ENCODE measurements around the gene ADCY2.

Gene ADCY2

GRCh38 chr5:7795306-7795705 is 399.4 kb downstream of the ADCY2 start:
- Histone ChIP-seq H3K27ac (ENCODE audit: insufficient read depth, low read length, poor library complexity, severe bottlenecking) (no peak overlapping the region), H3K4me3 (ENCODE audit: insufficient read depth, low read depth, low read length, poor library complexity, severe bottlenecking) (no peak overlapping the region), H3K4me1 (ENCODE audit: control insufficient read depth, insufficient read depth, low read length, poor library complexity, severe bottlenecking) (no peaks in the 10 kb centered on the region), H3K36me3 (ENCODE audit: control insufficient read depth, insufficient read depth, low read length) (no peaks in the 10 kb centered on the region), H3K27me3 (replicated peaks; ENCODE audit: control insufficient read depth, insufficient read depth, low read length, poor library complexity, severe bottlenecking) (no peaks in the 10 kb centered on the region), H3K9me3 (ENCODE audit: control insufficient read depth, low read length) (no peaks in the 10 kb centered on the region)
- no peak for DNase-seq

- Histone ChIP-seq H3K4me3 (ENCODE audit: insufficient read depth, low read depth, low read length, poor library complexity, severe bottlenecking) (no peak overlapping the region), H3K9me3 (ENCODE audit: control insufficient read depth, low read length) (no peaks in the 10 kb centered on the region), H3K4me1 (ENCODE audit: control insufficient read depth, insufficient read depth, low read length, poor library complexity, severe bottlenecking) (no peaks in the 10 kb centered on the region), H3K36me3 (ENCODE audit: control insufficient read depth, insufficient read depth, low read length) (no peaks in the 10 kb centered on the region), H3K27me3 (replicated peaks; ENCODE audit: control insufficient read depth, insufficient read depth, low read length, poor library complexity, severe bottlenecking) (no peaks in the 10 kb centered on the region), H3K27ac (ENCODE audit: insufficient read depth, low read length, poor library complexity, severe bottlenecking) (no peak overlapping the region)
- no peak for DNase-seq
Observed at GRCh38 chr5:7801891-7802614, 406.1 kb downstream of the ADCY2 start.

- Histone ChIP-seq H3K9me3 (ENCODE audit: control insufficient read depth, low read length) (no peaks in the 10 kb centered on the region), H3K27ac (ENCODE audit: insufficient read depth, low read length, poor library complexity, severe bottlenecking) (no peak overlapping the region), H3K4me1 (ENCODE audit: control insufficient read depth, insufficient read depth, low read length, poor library complexity, severe bottlenecking) (no peaks in the 10 kb centered on the region), H3K27me3 (replicated peaks; ENCODE audit: control insufficient read depth, insufficient read depth, low read length, poor library complexity, severe bottlenecking) (no peaks in the 10 kb centered on the region), H3K36me3 (ENCODE audit: control insufficient read depth, insufficient read depth, low read length) (no peaks in the 10 kb centered on the region), H3K4me3 (ENCODE audit: insufficient read depth, low read depth, low read length, poor library complexity, severe bottlenecking) (no peak overlapping the region)
- DNase-seq: no peak
Observed at GRCh38 chr5:7802855-7803254, 406.9 kb downstream of the ADCY2 start.

GRCh38 chr5:7803937-7804336 is 408.0 kb downstream of the ADCY2 start:
- Histone ChIP-seq H3K4me3 (ENCODE audit: insufficient read depth, low read depth, low read length, poor library complexity, severe bottlenecking) (no peak overlapping the region), H3K27me3 (replicated peaks; ENCODE audit: control insufficient read depth, insufficient read depth, low read length, poor library complexity, severe bottlenecking) (no peaks in the 10 kb centered on the region), H3K36me3 (ENCODE audit: control insufficient read depth, insufficient read depth, low read length) (no peaks in the 10 kb centered on the region), H3K4me1 (ENCODE audit: control insufficient read depth, insufficient read depth, low read length, poor library complexity, severe bottlenecking) (no peaks in the 10 kb centered on the region), H3K27ac (ENCODE audit: insufficient read depth, low read length, poor library complexity, severe bottlenecking) (no peak overlapping the region), H3K9me3 (ENCODE audit: control insufficient read depth, low read length) (no peaks in the 10 kb centered on the region)
- DNase-seq: no peak

GRCh38 chr5:7805379-7805778 is 409.4 kb downstream of the ADCY2 start:
- Histone ChIP-seq H3K27me3 (replicated peaks; ENCODE audit: control insufficient read depth, insufficient read depth, low read length, poor library complexity, severe bottlenecking) (no peaks in the 10 kb centered on the region), H3K4me1 (ENCODE audit: control insufficient read depth, insufficient read depth, low read length, poor library complexity, severe bottlenecking) (no peaks in the 10 kb centered on the region), H3K4me3 (ENCODE audit: insufficient read depth, low read depth, low read length, poor library complexity, severe bottlenecking) (no peak overlapping the region), H3K36me3 (ENCODE audit: control insufficient read depth, insufficient read depth, low read length) (no peaks in the 10 kb centered on the region), H3K9me3 (ENCODE audit: control insufficient read depth, low read length) (no peaks in the 10 kb centered on the region), H3K27ac (ENCODE audit: insufficient read depth, low read length, poor library complexity, severe bottlenecking) (no peak overlapping the region)
- DNase-seq: no peak

- Histone ChIP-seq H3K36me3 (ENCODE audit: control insufficient read depth, insufficient read depth, low read length) (no peaks in the 10 kb centered on the region), H3K27me3 (replicated peaks; ENCODE audit: control insufficient read depth, insufficient read depth, low read length, poor library complexity, severe bottlenecking) (no peaks in the 10 kb centered on the region), H3K4me3 (ENCODE audit: insufficient read depth, low read depth, low read length, poor library complexity, severe bottlenecking) (no peak overlapping the region), H3K9me3 (ENCODE audit: control insufficient read depth, low read length) (no peaks in the 10 kb centered on the region), H3K27ac (ENCODE audit: insufficient read depth, low read length, poor library complexity, severe bottlenecking) (no peak overlapping the region), H3K4me1 (ENCODE audit: control insufficient read depth, insufficient read depth, low read length, poor library complexity, severe bottlenecking) (no peaks in the 10 kb centered on the region)
- DNase-seq: no peak
Observed at GRCh38 chr5:7808998-7809397, 413.1 kb downstream of the ADCY2 start.

GRCh38 chr5:7811715-7812114 is 415.8 kb downstream of the ADCY2 start:
- Histone ChIP-seq H3K9me3 (ENCODE audit: control insufficient read depth, low read length) (no peaks in the 10 kb centered on the region), H3K4me1 (ENCODE audit: control insufficient read depth, insufficient read depth, low read length, poor library complexity, severe bottlenecking) (no peaks in the 10 kb centered on the region), H3K27me3 (replicated peaks; ENCODE audit: control insufficient read depth, insufficient read depth, low read length, poor library complexity, severe bottlenecking) (no peaks in the 10 kb centered on the region), H3K27ac (ENCODE audit: insufficient read depth, low read length, poor library complexity, severe bottlenecking) (no peak overlapping the region), H3K36me3 (ENCODE audit: control insufficient read depth, insufficient read depth, low read length) (no peaks in the 10 kb centered on the region), H3K4me3 (ENCODE audit: insufficient read depth, low read depth, low read length, poor library complexity, severe bottlenecking) (no peak overlapping the region)
- DNase-seq: no peak

- no peak for DNase-seq
- no peaks in the 10 kb centered on the region for H3K27me3 ChIP-seq (replicated peaks; ENCODE audit: control insufficient read depth, insufficient read depth, low read length, poor library complexity, severe bottlenecking)
- no peaks in the 10 kb centered on the region for H3K36me3 ChIP-seq (ENCODE audit: control insufficient read depth, insufficient read depth, low read length)
- H3K4me3 ChIP-seq (ENCODE audit: insufficient read depth, low read depth, low read length, poor library complexity, severe bottlenecking): no peak overlapping the region
- no peak overlapping the region for H3K27ac ChIP-seq (ENCODE audit: insufficient read depth, low read length, poor library complexity, severe bottlenecking)
- no peaks in the 10 kb centered on the region for H3K9me3 ChIP-seq (ENCODE audit: control insufficient read depth, low read length)
- no peaks in the 10 kb centered on the region for H3K4me1 ChIP-seq (ENCODE audit: control insufficient read depth, insufficient read depth, low read length, poor library complexity, severe bottlenecking)
Observed at GRCh38 chr5:7813007-7813406, 417.1 kb downstream of the ADCY2 start.

- Histone ChIP-seq H3K36me3 (ENCODE audit: control insufficient read depth, insufficient read depth, low read length) (no peaks in the 10 kb centered on the region), H3K9me3 (ENCODE audit: control insufficient read depth, low read length) (no peaks in the 10 kb centered on the region), H3K4me3 (ENCODE audit: insufficient read depth, low read depth, low read length, poor library complexity, severe bottlenecking) (no peak overlapping the region), H3K27ac (ENCODE audit: insufficient read depth, low read length, poor library complexity, severe bottlenecking) (no peak overlapping the region), H3K4me1 (ENCODE audit: control insufficient read depth, insufficient read depth, low read length, poor library complexity, severe bottlenecking) (no peaks in the 10 kb centered on the region), H3K27me3 (replicated peaks; ENCODE audit: control insufficient read depth, insufficient read depth, low read length, poor library complexity, severe bottlenecking) (no peaks in the 10 kb centered on the region)
- DNase-seq: no peak
Observed at GRCh38 chr5:7813576-7813975, 417.6 kb downstream of the ADCY2 start.

GRCh38 chr5:7814816-7815215 is 418.9 kb downstream of the ADCY2 start:
- Histone ChIP-seq H3K36me3 (ENCODE audit: control insufficient read depth, insufficient read depth, low read length) (no peaks in the 10 kb centered on the region), H3K4me3 (ENCODE audit: insufficient read depth, low read depth, low read length, poor library complexity, severe bottlenecking) (no peak overlapping the region), H3K27ac (ENCODE audit: insufficient read depth, low read length, poor library complexity, severe bottlenecking) (no peak overlapping the region), H3K9me3 (ENCODE audit: control insufficient read depth, low read length) (no peaks in the 10 kb centered on the region), H3K27me3 (replicated peaks; ENCODE audit: control insufficient read depth, insufficient read depth, low read length, poor library complexity, severe bottlenecking) (no peaks in the 10 kb centered on the region), H3K4me1 (ENCODE audit: control insufficient read depth, insufficient read depth, low read length, poor library complexity, severe bottlenecking) (no peaks in the 10 kb centered on the region)
- no peak for DNase-seq

All from effector memory CD4-positive, alpha-beta T cell (primary cell).